IMR-90 (cell line): ENCODE results near the gene DAPK1. TPM values are rescaled to one million over a fixed set of nuclear protein-coding genes. Genes with fewer than 3 reads are reported as not detected.

Source experiments
- ATAC-seq: fragments of 200-7000 bp; cut with Tn5 transposase; 2 replicates; pipeline ENCODE4 v1.9.1; 2020; ENCODE audit warnings: low read depth, mild to moderate bottlenecking, moderate library complexity
- BruUV-seq: library from RNA; stranded (reverse); fragments of 400-500 nt; replicated peaks from 2 replicates; lab custom pipeline; 2021; lab: Mats Ljungman, UMichigan
- CTCF ChIA-PET: fragments of 300-600 bp; formaldehyde crosslinking; extraction: SDS; loops from one replicate; lab custom pipeline; 2021; ENCODE audit warnings: antibody characterized with exemption; lab: Yijun Ruan, JAX
- POLR2A ChIA-PET: fragments of 300-600 bp; sonication (Branson Sonifier 250); formaldehyde crosslinking; loops from one replicate; lab custom pipeline; 2022; ENCODE audit warnings: antibody characterized with exemption; ENCODE audit not compliant: unreplicated experiment; lab: Charles Lee
- DNase-seq: peaks from one replicate; pipeline ENCODE4 v3.0.0; 2013
- H2AFZ ChIP-seq: replicated peaks from 2 replicates; pipeline ENCODE3; 2013; ENCODE audit warnings: low read length, mild to moderate bottlenecking; ENCODE audit not compliant: poor library complexity
- H2AK5ac ChIP-seq: 2 replicates; pipeline ENCODE4 v1.6.1; 2013; ENCODE audit warnings: low read depth, low read length, inconsistent platforms
- H2AK9ac ChIP-seq: replicated peaks from 2 replicates; pipeline ENCODE3; 2013; ENCODE audit warnings: mild to moderate bottlenecking, low read depth, low read length, moderate library complexity; ENCODE audit not compliant: poor library complexity
- H2BK120ac ChIP-seq: 2 replicates; pipeline ENCODE4 v1.6.1; 2013; ENCODE audit warnings: low read depth, low read length, inconsistent platforms
- H2BK15ac ChIP-seq: 3 replicates; pipeline ENCODE4 v1.6.1; 2013; ENCODE audit warnings: low read depth, low read length, inconsistent platforms
- H2BK20ac ChIP-seq: 2 replicates; pipeline ENCODE4 v1.6.1; 2013; ENCODE audit warnings: low read depth, mild to moderate bottlenecking, inconsistent platforms, low read length, moderate library complexity
- H2BK5ac ChIP-seq: 2 replicates; pipeline ENCODE4 v1.6.1; 2013; ENCODE audit warnings: mild to moderate bottlenecking, low read depth, low read length, inconsistent platforms; ENCODE audit not compliant: poor library complexity, severe bottlenecking
- H3K14ac ChIP-seq: replicated peaks from 2 replicates; pipeline ENCODE4 v1.6.1; 2013; ENCODE audit warnings: low read depth, low read length, inconsistent platforms
- H3K18ac ChIP-seq: 2 replicates; pipeline ENCODE4 v1.6.1; 2013; ENCODE audit warnings: low read depth, low read length, control low read depth
- H3K23ac ChIP-seq: 2 replicates; pipeline ENCODE4 v1.6.1; 2013; ENCODE audit warnings: low read depth, low read length, inconsistent platforms
- H3K27ac ChIP-seq: 2 replicates; pipeline ENCODE4 v1.5.1; 2013; ENCODE audit warnings: mild to moderate bottlenecking, control low read depth, low read length; ENCODE audit not compliant: insufficient read depth
- H3K27me3 ChIP-seq: 2 replicates; pipeline ENCODE4 v1.6.1; 2013; ENCODE audit warnings: low read length; ENCODE audit not compliant: control insufficient read depth, insufficient read depth
- H3K36me3 ChIP-seq: 2 replicates; pipeline ENCODE4 v1.6.1; 2013; ENCODE audit warnings: low read length, mixed read lengths; ENCODE audit not compliant: control insufficient read depth, insufficient read depth
- H3K4ac ChIP-seq: 2 replicates; pipeline ENCODE4 v1.6.1; 2013; ENCODE audit warnings: low read depth, low read length, inconsistent platforms
- H3K4me1 ChIP-seq: 2 replicates; pipeline ENCODE4 v1.6.1; 2013; ENCODE audit warnings: low read length, mixed read lengths; ENCODE audit not compliant: control insufficient read depth, insufficient read depth
- H3K4me2 ChIP-seq: 2 replicates; pipeline ENCODE4 v1.6.1; 2013; ENCODE audit warnings: low read depth, mild to moderate bottlenecking, control low read depth, low read length, moderate library complexity
- H3K4me3 ChIP-seq: 2 replicates; pipeline ENCODE4 v1.5.1; 2013; ENCODE audit warnings: low read depth, mild to moderate bottlenecking, control low read depth, low read length, moderate library complexity; ENCODE audit not compliant: insufficient read depth
- H3K56ac ChIP-seq: 2 replicates; pipeline ENCODE4 v1.6.1; 2013; ENCODE audit warnings: low read length, inconsistent platforms; ENCODE audit not compliant: insufficient read depth; ENCODE audit errors: extremely low read depth
- H3K79me1 ChIP-seq, 2 experiments: 2 replicates each; pipeline ENCODE4 v1.6.1; 2013; ENCODE audit warnings: low read length in 2 of 2, inconsistent platforms in 1 of 2, low read depth in 1 of 2
- H3K9ac ChIP-seq: 2 replicates; pipeline ENCODE4 v1.6.1; 2013; ENCODE audit warnings: low read depth, low read length, control low read depth
- H3K9me1 ChIP-seq: 2 replicates; pipeline ENCODE4 v1.6.1; 2013; ENCODE audit warnings: low read length, inconsistent platforms; ENCODE audit not compliant: insufficient read depth
- H3K9me3 ChIP-seq: 2 replicates; pipeline ENCODE4 v1.6.1; 2013; ENCODE audit warnings: low read length; ENCODE audit not compliant: control insufficient read depth, insufficient read depth
- H4K20me1 ChIP-seq: 2 replicates; pipeline ENCODE4 v1.6.1; 2013; ENCODE audit warnings: low read length, inconsistent platforms; ENCODE audit not compliant: insufficient read depth
- H4K5ac ChIP-seq: 2 replicates; pipeline ENCODE4 v1.6.1; 2013; ENCODE audit warnings: mild to moderate bottlenecking, low read depth, low read length, control low read depth
- H4K8ac ChIP-seq, 2 experiments: 2 replicates each; pipeline ENCODE4 v1.6.1; 2013; ENCODE audit warnings: low read depth in 2 of 2, low read length in 2 of 2, control low read depth in 1 of 2, inconsistent platforms in 1 of 2
- H4K91ac ChIP-seq: 2 replicates; pipeline ENCODE4 v1.6.1; 2013; ENCODE audit warnings: low read depth, low read length, inconsistent platforms; ENCODE audit not compliant: insufficient read depth
- BHLHE40 ChIP-seq: fragments of 150-350 bp; IDR thresholded peaks from 2 replicates; pipeline ENCODE4 v1.6.1; 2016; ENCODE audit warnings: mild to moderate bottlenecking, low read depth, low read length
- CEBPB ChIP-seq: IDR thresholded peaks from 2 replicates; pipeline ENCODE4 v1.6.1; 2012; ENCODE audit warnings: low read depth, low read length, improper control_type of control experiment
- ELK1 ChIP-seq: fragments of 150-350 bp; IDR thresholded peaks from 2 replicates; pipeline ENCODE4 v1.6.1; 2016; ENCODE audit warnings: low read depth, mild to moderate bottlenecking, low read length, moderate library complexity, borderline replicate concordance
- FOS ChIP-seq: fragments of 150-350 bp; IDR thresholded peaks from 2 replicates; pipeline ENCODE4 v1.6.1; 2016; ENCODE audit warnings: low read depth, low read length
- MAZ ChIP-seq: IDR thresholded peaks from 2 replicates; pipeline ENCODE4 v1.6.1; 2012; ENCODE audit warnings: low read depth, mild to moderate bottlenecking, low read length, improper control_type of control experiment, moderate library complexity, borderline replicate concordance
- RCOR1 ChIP-seq: IDR thresholded peaks from 2 replicates; pipeline ENCODE4 v1.6.1; 2012; ENCODE audit warnings: mild to moderate bottlenecking, low read length, improper control_type of control experiment; ENCODE audit not compliant: insufficient replicate concordance
- SMC3 ChIP-seq: fragments of 150-350 bp; IDR thresholded peaks from 2 replicates; pipeline ENCODE4 v1.6.1; 2016; ENCODE audit warnings: low read depth, mild to moderate bottlenecking, antibody characterized with exemption, low read length, moderate library complexity
- WGBS, 2 experiments: methylation state at CpG; one replicate each; pipeline versions ENCODE4 v1.1.5 to v1.1.7; 2013; ENCODE audit warnings: missing lambda C conversion rate in 2 of 2; ENCODE audit not compliant: insufficient read length in 1 of 2; ENCODE audit errors: extremely low coverage in 2 of 2; 5-methylcytosine and 5-hydroxymethylcytosine counted together
- dilution Hi-C: fragments of 300-500 bp; cut with HindIII; formaldehyde crosslinking; loops from one replicate; pipeline ENCODE4 v1.14.3; 2018; ENCODE audit warnings: low sequenced_read_pairs; ENCODE audit not compliant: unreplicated experiment
- in situ Hi-C: fragments of 300-500 bp; cut with MboI; formaldehyde crosslinking; loops from 3 replicates; pipeline ENCODE4 v1.14.3; 2019; ENCODE audit warnings: low sequenced_read_pairs, inconsistent platforms, mixed read lengths
- intact Hi-C: fragments of 100-400 bp; cut with micrococcal nuclease; formaldehyde crosslinking; loops from 2 replicates; pipeline ENCODE4 v1.10.0; 2022
- polyA plus RNA-seq, 3 experiments: library from polyadenylated mRNA; depleted of rRNA; stranded (reverse); fragments of >200 nt; gene quantifications; 2 replicates each; pipeline ENCODE4 v1.2.3, GENCODE V29; 2012; ENCODE audit warnings: low replicate concordance in 1 of 3
- total RNA-seq: library from RNA; depleted of rRNA; stranded (reverse); fragments of >200 nt; gene quantifications from 2 replicates; pipeline ENCODE4 v1.2.3, GENCODE V29; 2012

Gene DAPK1
- total and polyA plus RNA-seq, 2 of the 4 experiments (the other 2 are of a cell fraction), result under 0.01 to 0.03 TPM

- H3K36me3 ChIP-seq, result no peaks in the 10 kb centered on the region
- dilution Hi-C loops (no loop called here), intact Hi-C loops (no loop called here), in situ Hi-C loops (no loop called here)
- no peak overlapping the region for H3K9ac ChIP-seq
- H3K23ac ChIP-seq, result no peak overlapping the region
- no TSS peak for BruUV-seq
- H4K91ac ChIP-seq, result no peak overlapping the region
- H3K27ac ChIP-seq, result no peak overlapping the region
- H2AK9ac ChIP-seq, result no peak overlapping the region
- H3K79me1 ChIP-seq, result no peaks in the 10 kb centered on the region
- H4K8ac ChIP-seq, result no peak overlapping the region
- H3K56ac ChIP-seq, result no peak overlapping the region
- H2BK15ac ChIP-seq, result no peak overlapping the region
- no peak overlapping the region for H3K14ac ChIP-seq
- ChIA-PET CTCF (no interaction called here), POLR2A (no interaction called here)
- no peak overlapping the region for H2BK20ac ChIP-seq
- no peak overlapping the region for H2BK5ac ChIP-seq
- H2AK5ac ChIP-seq, result no peak overlapping the region
- no CpG with 5 or more reads among the region's 1 CpG for whole genome bisulfite sequencing, 2 experiments
- no peak overlapping the region for H4K5ac ChIP-seq
- H2AFZ ChIP-seq, result no peak overlapping the region
- H3K9me1 ChIP-seq, result no peaks in the 10 kb centered on the region
- H4K20me1 ChIP-seq, result no peaks in the 10 kb centered on the region
- no peak overlapping the region for H2BK120ac ChIP-seq
- DNase-seq (peak; percentile 2), ATAC-seq (peak; percentile 51; the same call in 1 of the 2 replicates)
- TF ChIP-seq ELK1 (no peak), CEBPB (no peak), SMC3 (no peak), BHLHE40 (no peak), RCOR1 (no peak), MAZ (no peak), FOS (no peak)
- H3K4me2 ChIP-seq, result no peak overlapping the region
- no peaks in the 10 kb centered on the region for H3K9me3 ChIP-seq
- H3K27me3 ChIP-seq, result no peaks in the 10 kb centered on the region; the same call in 1 of the 2 replicates
- H3K4ac ChIP-seq, result no peak overlapping the region
- no peak overlapping the region for H3K18ac ChIP-seq
- H3K4me1 ChIP-seq, result no peaks in the 10 kb centered on the region
- no peak overlapping the region for H3K4me3 ChIP-seq
Observed at GRCh38 chr9:87545858-87546257, 48.2 kb downstream of the DAPK1 start.
